ENCODE data around the gene IGSF9. TPM values are rescaled to one million over a fixed set of nuclear protein-coding genes. Genes with fewer than 3 reads are reported as not detected.

The IGSF9 gene
- total and polyA plus RNA-seq, 10 of the 15 experiments (the other 5 are each of a cell fraction or from before 2014, with no cell fraction given), result 0.04 to 0.07 TPM; not detected in 8

GRCh38 chr1:159895286-159895685, 50.1 kb downstream of the IGSF9 start:
- ChIA-PET POLR2A (interaction anchor here (1.0 kb wide), 1 partner anchor 26 kb away, joined by 4 read pairs; no protein-coding TSS in a partner anchor), RAD21 (ENCODE audit: unreplicated experiment) (interaction anchor here (4.2 to 7.6 kb wide), 2 partner anchors 97 to 113 kb away, joined by 88 to 153 read pairs; no protein-coding TSS in a partner anchor), CTCF (interaction anchor here (0.6 to 14.8 kb wide), 7 partner anchors 8 to 985 kb away, joined by 3 to 476 read pairs (median 5); partner anchors contain the start of gene FCRL6), SMC1A (ENCODE audit: uncharacterized antibody, unreplicated experiment) (interaction anchor here (0.8 to 12.2 kb wide), 6 partner anchors 12 to 112 kb away, joined by 3 to 289 read pairs (median 45); partner anchors contain the start of genes FCRL6 and TAGLN2)
- H3K36me3 ChIP-seq (ENCODE audit: control insufficient read depth in 2 of 2, insufficient read depth in 2 of 2, low read length in 1 of 2), result no peaks in the 10 kb centered on the region
- H3K4me3 ChIP-seq, result no peak overlapping the region
- H4K20me1 ChIP-seq (ENCODE audit: control insufficient read depth, insufficient read depth), result no peaks in the 10 kb centered on the region
- 0 out of 4 replicates have a peak, but pooled peaks cover 0 to 2% of the 10 kb centered on the region in 2 experiments for H3K27me3 ChIP-seq (replicated peaks in 1 of 2; ENCODE audit: control insufficient read depth in 2 of 2, insufficient read depth in 2 of 2, low read length in 1 of 2)
- no peak overlapping the region for H2AFZ ChIP-seq (ENCODE audit: control insufficient read depth, low read depth, low read length)
- peaks cover 3% of the 10 kb centered on the region for H3K4me1 ChIP-seq (ENCODE audit: control insufficient read depth, insufficient read depth, low read length)
- no TSS peak for BruUV-seq (replicated peaks)
- intact Hi-C loops (cut with micrococcal nuclease; ENCODE audit: unreplicated experiment), result no loop called here
- no peaks in the 10 kb centered on the region for H3K9me3 ChIP-seq (replicated peaks; ENCODE audit: control insufficient read depth, insufficient read depth, low read length)
- no peak for ATAC-seq
- H3K4me2 ChIP-seq (ENCODE audit: control insufficient read depth, insufficient read depth), result no peak overlapping the region
- 42% methylated on average over 3 of the region's 3 CpGs for WGBS (ENCODE audit: insufficient coverage, insufficient replicate concordance, low lambda C conversion rate, missing lambda C conversion rate)
- in situ Hi-C loops (cut with MboI), result no loop called here
- DNase-seq (ENCODE audit: low read depth, low spot score), result no peak
- no peaks in the 10 kb centered on the region for H3K79me2 ChIP-seq (ENCODE audit: control insufficient read depth, insufficient read depth, low read length)
- no peak for TF ChIP-seq MXI1 (IDR thresholded peaks at IDR 0.05; ENCODE audit: low read depth, low read length)
- TF ChIP-seq MEF2B (IDR thresholded peaks at IDR 0.05; ENCODE audit: partially characterized antibody, poor library complexity, severe bottlenecking), result no peak
- TF ChIP-seq MTA3 (IDR thresholded peaks at IDR 0.05; ENCODE audit: borderline replicate concordance, low read length), result no peak
- TF ChIP-seq CEBPZ (IDR thresholded peaks at IDR 0.05; ENCODE audit: low read depth, low read length), result no peak
- TF ChIP-seq NBN (IDR thresholded peaks at IDR 0.05), result no peak
- no peak for TF ChIP-seq CBX3 (IDR thresholded peaks at IDR 0.05; ENCODE audit: borderline replicate concordance, low read depth)
- no peak for TF ChIP-seq GABPA (IDR thresholded peaks at IDR 0.05; ENCODE audit: low read depth)
- TF ChIP-seq ASH2L (IDR thresholded peaks at IDR 0.05; ENCODE audit: borderline replicate concordance, low read depth), result no peak
- no peak for TF ChIP-seq CTCF (IDR thresholded peaks at IDR 0.05 in 2 of 3, conservative IDR thresholded peaks at IDR 0.05 in 1 of 3; ENCODE audit: control insufficient read depth in 2 of 3, extremely low read depth in 1 of 3, insufficient read depth in 1 of 3, low read depth in 3 of 3, low read length in 3 of 3)
- TF ChIP-seq TCF3 (IDR thresholded peaks at IDR 0.05; ENCODE audit: borderline replicate concordance, insufficient read depth, low read depth, low read length), result no peak
- no peak for TF ChIP-seq JUNB (IDR thresholded peaks at IDR 0.05)
- no peak for FAIRE-seq
- H3K27ac ChIP-seq (ENCODE audit: control insufficient read depth, insufficient read depth), result no peak overlapping the region
- H3K9ac ChIP-seq (ENCODE audit: control insufficient read depth, insufficient read depth, low read length), result no peak overlapping the region
